ENCODE measurements around the gene PHB1. TPM values are rescaled to one million over a fixed set of nuclear protein-coding genes. Genes with fewer than 3 reads are reported as not detected.

PHB1 gene
- total and polyA plus RNA-seq, 2 of the 8 experiments (the other 6 are each of a cell fraction or from before 2014, with no cell fraction given) = 386 to 597 TPM

- TF ChIP-seq BACH1 (IDR thresholded peaks at IDR 0.05; ENCODE audit: low read length) = no peak
- no peak for TF ChIP-seq NRF1 (IDR thresholded peaks at IDR 0.05; ENCODE audit: low read depth, low read length)
These were observed 43.2 kb upstream of the PHB1 start (continued) for GRCh38 chr17:49457564-49458535.
